GM13976 (cell line): ENCODE data around the gene MGLL.

Experiments used
- DNase-seq: peaks from one replicate; pipeline ENCODE4 v3.0.0; 2012; ENCODE audit warnings: low spot score
- in situ Hi-C: fragments of 300-500 bp; cut with MboI; formaldehyde crosslinking; loops from one replicate; pipeline ENCODE4 v1.12.0; 2022; ENCODE audit warnings: low sequenced_read_pairs, mixed read lengths, inconsistent platforms; ENCODE audit not compliant: unreplicated experiment
- TF ChIP-seq, protein P1 (sequence below): IDR thresholded peaks from 2 replicates; pipeline ENCODE4 v1.5.1; 2012; ENCODE audit warnings: borderline replicate concordance, mild to moderate bottlenecking; ENCODE audit not compliant: insufficient read depth; ENCODE audit errors: extremely low read depth, missing control alignments, control extremely low read depth

Gene MGLL

DNA sequence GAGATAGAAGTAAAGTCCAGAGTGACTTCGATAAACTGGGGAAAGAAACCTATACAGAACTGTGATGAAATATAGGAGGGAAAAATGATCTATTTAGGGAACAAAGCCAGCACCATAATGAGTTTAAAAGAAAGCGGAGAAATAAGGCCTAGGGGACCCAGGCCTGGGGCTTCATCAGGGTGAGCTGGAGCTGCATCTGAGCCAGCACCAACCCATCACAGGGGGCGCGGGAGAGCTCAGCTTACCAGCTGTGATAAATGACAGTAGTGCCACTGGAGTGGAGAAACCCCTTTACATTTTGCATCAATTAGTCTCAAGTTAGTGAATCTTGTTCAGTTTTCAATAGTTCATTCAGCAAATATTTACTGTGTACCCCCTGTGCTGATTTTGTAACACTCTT, 172.1 kb downstream of the MGLL start:
- in situ Hi-C loops = no loop called here
- TF ChIP-seq, protein P1, sequence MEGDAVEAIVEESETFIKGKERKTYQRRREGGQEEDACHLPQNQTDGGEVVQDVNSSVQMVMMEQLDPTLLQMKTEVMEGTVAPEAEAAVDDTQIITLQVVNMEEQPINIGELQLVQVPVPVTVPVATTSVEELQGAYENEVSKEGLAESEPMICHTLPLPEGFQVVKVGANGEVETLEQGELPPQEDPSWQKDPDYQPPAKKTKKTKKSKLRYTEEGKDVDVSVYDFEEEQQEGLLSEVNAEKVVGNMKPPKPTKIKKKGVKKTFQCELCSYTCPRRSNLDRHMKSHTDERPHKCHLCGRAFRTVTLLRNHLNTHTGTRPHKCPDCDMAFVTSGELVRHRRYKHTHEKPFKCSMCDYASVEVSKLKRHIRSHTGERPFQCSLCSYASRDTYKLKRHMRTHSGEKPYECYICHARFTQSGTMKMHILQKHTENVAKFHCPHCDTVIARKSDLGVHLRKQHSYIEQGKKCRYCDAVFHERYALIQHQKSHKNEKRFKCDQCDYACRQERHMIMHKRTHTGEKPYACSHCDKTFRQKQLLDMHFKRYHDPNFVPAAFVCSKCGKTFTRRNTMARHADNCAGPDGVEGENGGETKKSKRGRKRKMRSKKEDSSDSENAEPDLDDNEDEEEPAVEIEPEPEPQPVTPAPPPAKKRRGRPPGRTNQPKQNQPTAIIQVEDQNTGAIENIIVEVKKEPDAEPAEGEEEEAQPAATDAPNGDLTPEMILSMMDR = no peak
- no peak for DNase-seq

GRCh38 chr3:127647845-127648204, 174.5 kb downstream of the MGLL start:
- TF ChIP-seq, protein P1 = no peak
- in situ Hi-C loops = loop anchor here (10.0 kb wide), 1 partner anchor 317 kb away; no protein-coding TSS in a partner anchor
- no peak for DNase-seq

- TF ChIP-seq, protein P1 = no peak
- in situ Hi-C loops = loop anchor here (10.0 kb wide), 1 partner anchor 317 kb away; no protein-coding TSS in a partner anchor
- no peak for DNase-seq
These were observed 175.0 kb downstream of the MGLL start for GRCh38 chr3:127647166-127647844.

GRCh38 chr3:127646501-127647046, 175.7 kb downstream of the MGLL start:
- in situ Hi-C loops = loop anchor here (10.0 kb wide), 1 partner anchor 318 kb away; no protein-coding TSS in a partner anchor
- DNase-seq = no peak
- TF ChIP-seq, protein P1 = no peak

DNA sequence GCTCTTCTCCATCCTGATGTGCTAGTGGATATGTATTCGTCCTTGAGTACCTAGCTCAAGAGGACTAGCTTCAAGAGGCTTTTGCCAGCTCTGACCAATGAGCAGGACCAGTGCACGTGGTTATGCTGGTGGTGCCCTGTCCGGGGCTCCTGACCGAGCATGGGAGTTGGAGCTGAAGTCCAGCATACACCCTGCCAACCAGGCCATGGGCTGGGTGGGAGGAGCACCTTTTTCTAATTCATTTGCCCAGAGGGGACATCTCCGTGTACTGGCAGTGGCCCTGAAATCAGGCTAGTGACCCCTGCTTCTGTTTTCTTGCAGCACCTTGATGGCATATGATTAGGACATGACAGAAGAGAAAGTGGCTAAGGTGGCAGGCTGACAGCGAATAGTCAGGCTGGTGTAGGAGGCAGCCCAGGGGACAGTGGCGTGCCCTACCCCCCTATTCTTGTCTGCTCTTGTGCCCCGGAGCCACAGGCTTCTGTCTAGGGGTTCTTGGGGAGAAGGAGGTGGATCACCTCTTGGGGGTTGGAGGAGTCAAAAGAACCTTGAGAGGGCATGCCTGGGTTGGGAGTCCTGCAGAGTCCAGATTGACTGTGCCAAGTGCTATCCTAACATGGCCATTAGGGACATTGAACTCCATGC, 176.8 kb downstream of the MGLL start:
- in situ Hi-C loops = loop anchor here (10.0 kb wide), 1 partner anchor 319 kb away; no protein-coding TSS in a partner anchor

GRCh38 chr3:127644641-127645370, 177.5 kb downstream of the MGLL start:
- TF ChIP-seq, protein P1 = no peak
- DNase-seq = no peak
- in situ Hi-C loops = loop anchor here (10.0 kb wide), 1 partner anchor 320 kb away; no protein-coding TSS in a partner anchor

More for the DNA sequence above, 176.8 kb downstream of the MGLL start:
- TF ChIP-seq, protein P1 = no peak
- no peak for DNase-seq
